Heart left ventricle (tissue), 16 donors: ENCODE data around the gene ERAS. TPM values are rescaled to one million over a fixed set of nuclear protein-coding genes. Genes with fewer than 3 reads are reported as not detected.
A peak's percentile ranks its signal among the peaks of the same experiment; 100 is the strongest.

Source experiments
- ATAC-seq, 4 donors: fragments of 200-7000 bp; cut with Tn5 transposase; one replicate each; pipeline ENCODE4 v1.9.1; 2020 to 2022; ENCODE audit warnings: moderate library complexity in 4 of 4, mild to moderate bottlenecking in 3 of 4, moderate number of reproducible peaks in 1 of 4
- DNase-seq, 5 donors: peaks; one replicate each; pipeline ENCODE4 v3.0.0-alpha.2; 2020
- H3K27ac ChIP-seq, 12 donors: fragments of 200-600 bp; sonication (generic) in 4 of 12; one replicate each; pipeline versions ENCODE4 v1.5.0 to v1.8.0; 2016 to 2022; ENCODE audit warnings: mild to moderate bottlenecking in 2 of 12
- H3K27me3 ChIP-seq, 9 donors: fragments of 200-600 bp; sonication (generic) in 2 of 9; one replicate each; pipeline versions ENCODE4 v1.5.1 to v1.8.0; 2016 to 2022; ENCODE audit warnings: mild to moderate bottlenecking in 3 of 9
- H3K36me3 ChIP-seq, 9 donors: fragments of 200-600 bp; sonication (generic) in 2 of 9; one replicate each; pipeline versions ENCODE4 v1.5.0 to v1.8.0; 2018 to 2022; ENCODE audit warnings: mild to moderate bottlenecking in 2 of 9
- H3K4me1 ChIP-seq, 12 donors: fragments of 200-600 bp; sonication (generic) in 4 of 12; one replicate each; pipeline versions ENCODE4 v1.5.0 to v1.8.0; 2016 to 2022; ENCODE audit warnings: mild to moderate bottlenecking in 3 of 12
- H3K4me3 ChIP-seq, 12 donors: fragments of 200-600 bp; sonication (generic) in 4 of 12; one replicate each; pipeline versions ENCODE4 v1.5.0 to v1.8.0; 2017 to 2022; ENCODE audit warnings: mild to moderate bottlenecking in 9 of 12, moderate library complexity in 4 of 12
- H3K9me3 ChIP-seq, 12 donors: fragments of 200-600 bp; sonication (generic) in 4 of 12; one replicate each; pipeline versions ENCODE4 v1.5.0 to v1.8.0; 2016 to 2022; ENCODE audit warnings: mild to moderate bottlenecking in 1 of 12
- CTCF ChIP-seq, 12 donors: fragments of 200-600 bp; sonication (generic) in 4 of 12; IDR thresholded peaks; one replicate each; pipeline versions ENCODE4 v1.5.0 to v1.8.0; 2018 to 2022; ENCODE audit warnings: antibody characterized with exemption in 12 of 12, mild to moderate bottlenecking in 5 of 12
- POLR2A ChIP-seq, 2 donors: fragments of 450-650 bp; IDR thresholded peaks; one replicate each; pipeline ENCODE4 v1.6.1; 2017; ENCODE audit warnings: antibody characterized with exemption in 2 of 2, mild to moderate bottlenecking in 2 of 2, moderate library complexity in 2 of 2
- WGBS, 4 donors: extraction: QIAGEN DNeasy Blood & Tissue Kit in 2 of 4; methylation state at CpG; one replicate each; pipeline versions ENCODE4 v1.1.5 to v1.1.7; 2013 to 2018; 5-methylcytosine and 5-hydroxymethylcytosine counted together
- intact Hi-C, 10 donors: fragments of 100-400 bp; cut with DNase I; formaldehyde crosslinking; loops; one replicate each; pipeline versions ENCODE4 v1.11.1 to v1.14.2; 2022
- polyA plus RNA-seq, 2 donors: library from polyadenylated mRNA; stranded (reverse); fragments of 200-250 nt; gene quantifications; one replicate each; pipeline ENCODE4 v1.2.3, GENCODE V29; 2013
- total RNA-seq, 9 donors: library from RNA; depleted of rRNA in 2 of 9; stranded (reverse); fragments of >200 nt in 2 of 9; fragmentation: NEBNext Ultra II Directional in 3 of 9; extraction: Animal tissue kit (Norgen Biotek cat#: 25700) in 3 of 9; gene quantifications; one replicate each; pipeline versions ENCODE4 v1.1.0 to v1.2.4, GENCODE V29; 2016 to 2023
- donor health status: ischemic (EF 13 %, LVEDD 7.1; RV severe dilation, severe dysfunction).
- donor health status: healthy with polysubstance abuse.
- donor health status: DM: no; HTN: yes; CAD: no.
- donor health status: DM: no; HTN: no; CAD: no.
- donor health status: ischemic (EF 25% LVEDD 6.9; RV normal size, moderate dysfunction).
- donor health status: ischemic (EF 25% LVEDD 5.7; RV mildly dilated, moderate dysfunction).
- donor health status: healthy.
- donor health status: DM: yes; HTN: yes; CAD: no.
- donor health status: ischemic (EF 35%, LVEDD 5.7; RV mildly dilated, moderate dysfunction).
- donor health status: nonischemic (EF 11% LVEDD 7.7; RV severe dilation, severe dysfunction).
- donor health status: DM: yes; HTN: yes; CAD: no.
- donor health status: PGD.
- donor health status: ischemic (EF 29% LVEDD 5.4; RV normal size, mild dysfunction).
- donor health status: nonischemic (EF 23%, LVEDD 6.1; RV moderate dilation, normal function).

Gene ERAS
- total and polyA plus RNA-seq, 11 donors: not detected

GRCh38 chrX:48834383-48834709 lies 8.0 kb downstream of the ERAS start:
- WGBS, 4 donors: 7 to 37% (median 21%) methylated on average over 7 of the region's 7 CpGs
- ATAC-seq: no peak
- H3K27me3 ChIP-seq: peaks cover 0 to 63% (median 24%) of the 10 kb centered on the region in 9 donors

DNA sequence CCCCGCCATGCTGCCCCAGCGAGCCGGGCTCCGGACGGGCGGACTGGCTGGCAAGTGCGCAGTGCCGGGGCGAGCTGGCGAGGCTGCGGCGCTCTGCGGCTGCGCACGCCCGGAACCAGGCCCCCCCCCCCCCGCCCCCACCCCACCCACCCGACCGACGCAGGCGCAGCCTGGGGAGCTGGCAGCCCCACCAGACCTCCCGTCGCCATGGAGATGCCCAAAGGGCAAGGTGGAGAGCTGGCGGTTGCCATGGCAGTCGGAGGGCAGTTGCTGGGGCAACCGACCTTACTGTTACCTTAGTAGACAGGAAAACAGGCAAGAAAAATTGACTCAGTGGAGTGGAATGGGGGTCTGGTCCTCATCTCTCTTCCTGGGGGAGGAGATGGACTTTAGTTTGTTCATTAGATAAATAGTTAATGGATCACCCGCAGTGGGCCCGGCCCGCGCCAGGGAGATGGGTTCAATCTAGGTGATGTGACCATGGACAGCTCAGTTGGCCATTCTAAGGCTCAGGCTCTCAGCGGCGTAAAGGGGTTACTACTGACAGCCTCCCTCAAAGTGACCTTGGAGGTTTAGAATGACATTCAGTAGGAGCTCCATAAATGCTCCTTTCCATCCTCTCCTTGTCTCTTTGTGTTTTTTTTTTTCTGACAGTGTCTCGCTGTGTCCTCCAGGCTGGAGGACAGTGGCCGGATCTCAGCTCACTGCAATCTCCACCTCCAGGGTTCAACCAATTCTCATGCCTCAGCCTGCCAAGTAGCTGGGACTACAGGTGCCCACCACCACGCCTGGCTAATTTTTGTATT lies 9.4 kb downstream of the ERAS start, which contains the start of gene PCSK1N:
TSS of gene PCSK1N (minus strand) at position 87 of the 806 bp plus-strand sequence. CDS start at position 9, 78 bp downstream.
- ATAC-seq: no peak
- peaks cover 0 to 59% (median 24%) of the 10 kb centered on the region in 9 donors for H3K27me3 ChIP-seq
- intact Hi-C loops: no loop called here

More at GRCh38 chrX:48834383-48834709, 8.0 kb downstream of the ERAS start:
- no peaks in the 10 kb centered on the region for H3K36me3 ChIP-seq
- TF ChIP-seq CTCF (IDR thresholded peaks at IDR 0.05): no peak
- TF ChIP-seq POLR2A (IDR thresholded peaks at IDR 0.05): no peak
- DNase-seq: no peak
- no peak overlapping the region for H3K4me3 ChIP-seq
- no peak overlapping the region for H3K27ac ChIP-seq
- intact Hi-C loops: no loop called here
- H3K4me1 ChIP-seq: peaks cover 0 to 7% (median 0%) of the 10 kb centered on the region in 12 donors
- no peaks in the 10 kb centered on the region for H3K9me3 ChIP-seq

DNA sequence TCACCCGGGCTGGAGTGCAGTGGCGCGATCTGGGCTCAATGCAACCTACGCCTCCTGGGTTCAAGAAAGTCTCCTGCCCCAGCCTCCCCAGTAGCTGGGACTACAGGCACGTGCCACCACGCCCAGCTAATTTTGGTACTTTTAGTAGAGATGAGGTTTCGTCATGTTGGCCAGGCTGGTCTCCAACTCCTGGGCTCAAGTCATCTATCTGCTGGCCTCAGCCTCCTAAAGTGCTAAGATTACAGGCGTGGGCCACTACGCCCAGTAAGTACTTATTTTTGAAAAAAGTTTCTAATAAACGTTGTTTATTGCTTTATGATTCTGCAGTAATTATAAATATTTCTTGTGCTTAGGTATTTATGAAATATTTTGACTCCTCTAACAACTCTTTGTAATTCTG lies 13.4 kb downstream of the ERAS start:
- no peak for ATAC-seq
- H3K4me3 ChIP-seq: no peak overlapping the region
- peaks cover 0 to 7% (median 0%) of the 10 kb centered on the region in 12 donors for H3K4me1 ChIP-seq
- no peaks in the 10 kb centered on the region for H3K9me3 ChIP-seq
- no peaks in the 10 kb centered on the region for H3K36me3 ChIP-seq
- WGBS, 4 donors: 75 to 83% (median 79%) methylated on average over 10 of the region's 10 CpGs
- no peak overlapping the region for H3K27ac ChIP-seq
- intact Hi-C loops: no loop called here
- TF ChIP-seq POLR2A (IDR thresholded peaks at IDR 0.05) (no peak), CTCF (IDR thresholded peaks at IDR 0.05) (no peak)
- peaks cover 0 to 32% (median 0%) of the 10 kb centered on the region in 9 donors for H3K27me3 ChIP-seq
- DNase-seq: no peak

More for the DNA sequence above, 9.4 kb downstream of the ERAS start, which contains the start of gene PCSK1N:
- Histone ChIP-seq H3K4me1 (peaks cover 0 to 7% (median 0%) of the 10 kb centered on the region in 12 donors), H3K27ac (no peak within 1 kb of the TSS), H3K36me3 (no peaks in the 10 kb centered on the region), H3K9me3 (no peaks in the 10 kb centered on the region), H3K4me3 (peak within 1 kb of the TSS in 8 of 12 donors; percentile 6 to 40 (median 22))
- TF ChIP-seq CTCF (IDR thresholded peaks at IDR 0.05) (no peak), POLR2A (IDR thresholded peaks at IDR 0.05) (no peak)
- no peak for DNase-seq
- 15 to 64% (median 38%) methylated on average over 10 to 34 of the region's 35 CpGs for WGBS, 4 donors

GRCh38 chrX:48848847-48849246 lies 22.5 kb downstream of the ERAS start:
- no peak for ATAC-seq
- TF ChIP-seq CTCF (IDR thresholded peaks at IDR 0.05) (no peak), POLR2A (IDR thresholded peaks at IDR 0.05) (no peak)
- 61 to 69% (median 63%) methylated on average over 1 of the region's 1 CpG for WGBS, 4 donors

More at GRCh38 chrX:48848847-48849246, 22.5 kb downstream of the ERAS start:
- H3K27ac ChIP-seq: no peak overlapping the region
- H3K36me3 ChIP-seq: no peaks in the 10 kb centered on the region
- no peak overlapping the region for H3K4me3 ChIP-seq
- no peaks in the 10 kb centered on the region for H3K4me1 ChIP-seq
- intact Hi-C loops: no loop called here
- H3K9me3 ChIP-seq: peaks cover 0 to 7% (median 0%) of the 10 kb centered on the region in 12 donors
- H3K27me3 ChIP-seq: peaks cover 0 to 13% (median 0%) of the 10 kb centered on the region in 9 donors
- DNase-seq: no peak
